ENCODE measurements around the gene RPS19.
A peak's percentile ranks its signal among the peaks of the same experiment; 100 is the strongest.
"Not testable (repeated sequence)": the region's sequence is repeated elsewhere in the genome, so short reads cannot be mapped to it uniquely, and the experiment has no call there.

Gene RPS19

DNA sequence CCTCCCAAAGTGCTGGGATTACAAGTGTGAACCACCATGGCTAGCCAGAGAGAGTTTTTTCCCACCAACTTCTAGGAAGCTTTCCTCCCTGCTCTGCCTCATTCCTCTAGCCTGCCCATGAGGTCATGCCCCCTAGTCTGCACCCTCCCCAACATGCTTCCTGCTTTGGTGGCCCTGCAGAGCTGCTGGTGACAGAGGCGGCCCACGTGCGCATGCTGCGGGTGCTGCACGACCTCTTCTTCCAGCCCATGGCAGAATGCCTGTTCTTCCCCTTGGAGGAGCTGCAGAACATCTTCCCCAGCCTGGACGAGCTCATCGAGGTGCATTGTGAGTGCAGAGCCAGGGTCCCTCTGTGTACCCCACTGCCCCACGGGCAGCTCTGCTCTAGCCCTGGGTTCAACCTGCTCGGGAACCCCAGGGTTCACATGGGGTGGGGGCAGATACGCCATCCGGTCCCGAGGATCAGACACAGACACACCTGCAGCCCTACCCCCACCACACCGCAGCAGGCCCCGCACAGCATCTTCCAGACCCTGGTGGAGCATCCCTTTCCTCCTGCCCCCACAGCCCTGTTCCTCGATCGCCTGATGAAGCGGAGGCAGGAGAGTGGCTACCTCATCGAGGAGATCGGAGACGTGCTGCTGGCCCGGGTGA lies 41.8 kb downstream of the RPS19 start:
- no peak for DNase-seq (ENCODE audit: low spot score)

DNA sequence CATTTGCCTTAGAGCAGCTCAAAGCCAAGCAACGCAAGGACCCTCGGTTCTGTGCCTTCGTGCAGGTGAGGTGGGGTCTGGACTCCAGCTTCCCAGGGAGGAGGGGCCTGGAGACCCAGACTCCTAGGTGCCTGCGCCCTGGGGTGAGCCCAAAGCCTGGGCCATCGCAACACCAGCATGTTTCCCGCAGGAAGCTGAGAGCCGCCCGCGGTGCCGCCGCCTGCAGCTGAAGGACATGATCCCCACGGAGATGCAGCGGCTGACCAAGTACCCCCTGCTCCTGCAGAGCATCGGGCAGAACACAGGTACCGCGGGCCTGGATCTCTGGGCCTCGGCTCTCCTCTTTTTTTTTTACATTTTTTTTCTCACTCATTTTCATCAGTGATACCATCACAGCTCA lies 42.5 kb downstream of the RPS19 start:
- DNase-seq (ENCODE audit: low spot score) = no peak

GRCh38 chr19:41903193-41903953 lies 43.3 kb downstream of the RPS19 start:
- no peak for DNase-seq (ENCODE audit: low spot score)

DNA sequence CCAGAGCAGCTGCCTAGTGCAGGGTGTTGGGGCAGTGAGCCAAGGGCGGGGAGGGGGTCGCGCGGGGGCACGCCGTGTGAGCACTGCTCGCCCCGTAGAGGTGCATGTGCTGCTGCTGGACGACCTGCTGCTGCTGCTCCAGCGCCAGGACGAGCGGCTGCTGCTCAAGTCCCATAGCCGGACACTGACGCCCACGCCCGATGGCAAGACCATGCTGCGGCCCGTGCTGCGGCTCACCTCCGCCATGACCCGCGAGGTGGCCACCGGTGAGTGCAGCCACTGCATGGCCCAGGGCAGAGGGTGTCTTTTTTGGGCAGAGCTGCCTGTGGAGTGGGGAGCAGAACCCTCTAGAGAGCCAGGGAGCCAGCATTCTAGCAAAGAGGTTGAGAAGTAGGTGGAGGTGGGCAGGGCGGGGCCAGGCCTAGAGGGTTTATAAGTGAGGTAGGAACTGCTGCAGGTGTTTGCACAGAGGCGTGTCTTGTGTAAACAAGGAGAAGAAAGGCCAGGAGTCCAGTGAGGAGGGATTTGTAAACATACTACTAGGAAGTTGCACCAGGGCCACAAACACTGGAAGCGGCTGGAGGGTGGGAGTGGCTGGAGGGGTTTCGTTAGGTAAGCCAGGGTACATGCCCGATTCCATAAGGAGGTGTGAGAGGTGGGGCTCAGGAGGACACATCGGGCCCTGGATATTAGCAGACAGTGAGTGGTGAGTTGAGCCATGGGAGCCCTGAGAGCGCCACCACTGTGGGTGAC lies 44.2 kb downstream of the RPS19 start:
- peak; percentile 96 for DNase-seq (ENCODE audit: low spot score)

DNA sequence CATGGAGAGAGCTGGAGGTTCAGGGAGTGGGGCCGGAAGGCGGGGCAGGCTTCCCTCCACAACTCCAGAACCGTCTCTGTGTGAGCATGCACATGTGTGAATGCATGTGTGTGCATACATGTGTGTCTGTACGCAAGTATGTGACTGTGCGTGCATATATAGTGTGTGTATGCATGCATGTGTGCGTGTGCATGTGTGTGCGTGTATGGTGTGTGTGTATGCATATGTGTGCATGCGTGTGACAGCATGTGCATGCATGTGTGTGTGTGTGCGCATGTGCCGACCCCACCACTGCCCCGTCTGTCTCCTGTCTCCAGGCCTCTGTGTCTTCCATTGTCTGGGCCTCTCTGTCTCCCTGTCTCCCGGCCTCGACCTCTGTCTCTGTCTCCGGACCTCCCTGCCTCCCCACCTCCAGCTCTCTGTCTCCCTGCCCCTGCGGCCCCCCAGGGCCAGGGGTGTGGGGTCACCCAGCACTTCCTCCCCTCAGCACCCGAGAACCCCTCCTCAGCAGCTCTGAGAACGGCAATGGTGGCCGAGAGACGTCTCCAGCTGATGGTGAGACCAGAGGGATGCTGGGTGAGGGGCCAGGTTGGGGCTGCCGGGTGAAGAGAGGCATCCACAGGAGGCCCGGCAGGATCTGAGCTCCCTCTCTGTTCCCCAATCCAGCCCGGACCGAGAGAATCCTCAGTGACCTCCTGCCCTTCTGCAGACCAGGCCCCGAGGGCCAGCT lies 45.4 kb downstream of the RPS19 start:
- DNase-seq (ENCODE audit: low spot score) = no peak

GRCh38 chr19:41906271-41906670 lies 46.2 kb downstream of the RPS19 start:
- DNase-seq (ENCODE audit: low spot score) = no peak

GRCh38 chr19:41906916-41907680 lies 47.0 kb downstream of the RPS19 start:
- DNase-seq (ENCODE audit: low spot score) = no peak

- DNase-seq (ENCODE audit: low spot score) = no peak
Observed at GRCh38 chr19:41907994-41908615, 48.0 kb downstream of the RPS19 start.

DNA sequence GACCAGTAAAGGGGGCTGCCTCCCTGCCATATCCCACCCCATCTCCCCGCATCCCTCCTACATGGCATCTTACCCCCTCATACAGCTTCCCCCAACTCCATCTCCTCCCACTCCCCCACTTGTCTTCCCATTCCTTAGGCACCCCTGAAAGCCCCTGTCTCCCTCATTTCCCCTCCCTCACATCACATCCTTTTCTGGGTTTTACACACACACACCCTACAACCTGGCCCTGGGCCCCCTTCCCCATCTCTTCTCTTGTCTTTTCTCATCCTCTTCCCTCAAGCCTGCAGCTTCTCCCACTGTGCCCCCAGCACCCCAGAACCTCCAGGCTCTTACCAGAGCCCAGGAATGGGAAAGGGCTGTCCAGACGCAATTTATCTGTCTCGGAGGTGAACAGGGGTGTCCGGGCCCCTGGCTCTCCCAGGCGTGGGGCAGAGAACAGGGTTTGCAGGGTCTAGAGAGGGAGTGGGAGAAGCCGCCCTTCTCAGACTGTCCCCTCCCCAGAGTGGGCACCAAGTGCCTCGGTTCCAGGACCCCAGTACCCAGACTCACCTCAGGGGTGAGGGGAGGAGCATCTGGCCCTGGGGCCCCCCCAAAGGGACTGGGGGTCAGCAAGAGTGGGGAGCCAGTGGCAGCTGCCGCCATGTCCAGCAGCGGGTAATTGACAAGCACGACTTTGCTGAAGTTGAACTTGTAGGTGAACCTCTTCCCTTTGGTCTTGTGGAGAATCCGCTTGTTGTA lies 48.8 kb downstream of the RPS19 start:
- DNase-seq (ENCODE audit: low spot score) = no peak

DNA sequence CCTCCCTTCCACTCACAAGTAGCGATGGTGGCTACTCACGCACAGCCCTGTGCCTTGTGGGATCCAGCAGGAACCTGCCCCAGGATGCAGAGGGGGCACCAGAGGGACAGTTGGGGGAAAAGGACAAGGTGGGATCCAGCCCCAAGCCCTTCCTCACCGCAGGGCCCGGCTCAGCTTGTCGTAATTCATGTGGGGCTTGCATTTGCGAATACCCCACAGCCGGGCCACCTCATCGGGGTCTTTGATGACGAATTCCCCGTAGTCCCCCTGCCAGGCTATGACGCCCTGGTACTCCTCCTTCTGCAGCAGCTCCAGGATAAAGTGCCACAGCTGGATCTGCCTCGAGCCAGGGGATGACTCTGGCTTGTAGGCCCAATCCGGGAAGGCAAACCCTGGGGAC lies 49.7 kb downstream of the RPS19 start:
- DNase-seq (ENCODE audit: low spot score) = no peak

GRCh38 chr19:41910240-41910991 lies 50.4 kb downstream of the RPS19 start:
- no peak for DNase-seq (ENCODE audit: low spot score)

DNA sequence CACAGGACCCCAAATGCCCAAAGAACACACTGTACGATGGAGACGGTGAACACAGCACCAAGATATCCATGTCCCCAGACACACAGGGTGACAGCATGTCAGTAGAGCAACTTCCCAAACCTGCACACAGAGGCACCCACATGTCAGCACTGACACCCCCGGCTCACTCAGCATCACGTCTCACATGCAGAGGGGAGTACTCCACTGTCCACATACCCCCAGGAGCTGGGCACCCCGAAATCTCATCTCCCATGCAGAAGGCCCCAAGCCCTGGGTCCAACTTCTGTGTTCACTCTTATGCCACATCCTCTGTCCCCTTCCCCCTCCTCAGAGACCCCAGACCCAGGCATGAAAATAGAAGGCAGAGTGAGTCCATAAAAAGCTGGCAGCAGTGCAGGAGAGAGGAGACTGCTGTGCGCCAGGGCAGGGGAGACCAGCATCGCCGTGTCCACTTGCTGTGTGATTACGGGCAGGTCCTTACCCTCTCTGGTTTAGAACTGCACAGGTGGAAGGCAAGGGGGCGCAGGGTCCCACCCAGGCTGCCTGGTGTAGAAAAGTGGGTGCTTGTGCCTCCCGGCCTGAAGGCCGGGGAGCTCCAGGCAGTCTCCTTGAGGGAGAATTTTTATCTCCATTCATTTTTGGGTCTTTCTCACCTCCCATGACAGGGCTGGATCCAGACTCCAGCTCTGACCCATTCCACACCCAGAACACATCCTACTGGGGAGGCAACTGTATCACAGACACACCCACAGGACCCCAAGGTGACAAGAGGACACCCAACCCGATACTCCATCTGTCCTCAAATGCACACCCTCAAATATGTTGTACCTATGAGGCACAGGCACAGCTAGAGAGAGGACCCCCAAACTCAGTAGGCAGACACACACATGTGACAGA lies 51.2 kb downstream of the RPS19 start:
- DNase-seq (ENCODE audit: low spot score) = no peak

DNA sequence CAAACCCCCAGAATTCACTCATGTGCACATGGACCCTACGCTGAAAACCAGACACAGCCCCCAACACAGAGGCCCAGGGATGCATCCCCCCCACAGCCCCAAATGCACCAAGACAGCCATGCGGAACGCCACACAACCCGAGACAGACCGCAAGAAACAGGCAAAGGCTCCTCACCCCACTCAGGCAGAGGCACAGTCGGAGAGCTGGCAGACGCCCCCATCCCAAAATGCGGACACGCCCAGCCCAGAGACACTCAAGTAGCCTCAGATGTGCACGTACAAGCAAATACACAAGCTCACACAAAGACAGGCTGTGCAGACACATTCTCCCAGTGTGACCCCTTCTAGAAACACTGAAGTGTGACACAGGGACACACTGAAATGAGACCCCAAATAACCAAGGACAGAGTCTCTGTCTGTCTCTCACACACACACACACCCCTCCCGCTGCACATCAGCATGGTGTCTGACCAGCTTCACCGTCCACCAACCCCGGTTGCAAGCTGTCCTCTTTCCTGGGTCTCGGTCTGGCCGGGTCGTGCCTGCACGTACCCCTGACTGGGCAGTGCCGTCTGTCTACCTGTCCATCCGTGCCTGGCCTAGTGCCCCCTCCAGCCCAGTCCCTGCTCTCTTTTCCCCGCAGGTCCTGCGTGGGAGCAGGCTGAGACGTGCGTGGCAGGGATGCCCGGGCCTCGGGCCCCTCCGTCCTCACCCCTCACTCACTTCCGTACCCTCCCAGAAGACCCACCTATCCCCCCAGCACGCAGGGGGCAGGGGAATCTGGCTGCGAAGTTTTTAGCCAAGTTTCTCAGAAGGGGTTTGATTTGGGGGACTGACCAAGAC lies 52.1 kb downstream of the RPS19 start:
- DNase-seq (ENCODE audit: low spot score) = no peak

DNA sequence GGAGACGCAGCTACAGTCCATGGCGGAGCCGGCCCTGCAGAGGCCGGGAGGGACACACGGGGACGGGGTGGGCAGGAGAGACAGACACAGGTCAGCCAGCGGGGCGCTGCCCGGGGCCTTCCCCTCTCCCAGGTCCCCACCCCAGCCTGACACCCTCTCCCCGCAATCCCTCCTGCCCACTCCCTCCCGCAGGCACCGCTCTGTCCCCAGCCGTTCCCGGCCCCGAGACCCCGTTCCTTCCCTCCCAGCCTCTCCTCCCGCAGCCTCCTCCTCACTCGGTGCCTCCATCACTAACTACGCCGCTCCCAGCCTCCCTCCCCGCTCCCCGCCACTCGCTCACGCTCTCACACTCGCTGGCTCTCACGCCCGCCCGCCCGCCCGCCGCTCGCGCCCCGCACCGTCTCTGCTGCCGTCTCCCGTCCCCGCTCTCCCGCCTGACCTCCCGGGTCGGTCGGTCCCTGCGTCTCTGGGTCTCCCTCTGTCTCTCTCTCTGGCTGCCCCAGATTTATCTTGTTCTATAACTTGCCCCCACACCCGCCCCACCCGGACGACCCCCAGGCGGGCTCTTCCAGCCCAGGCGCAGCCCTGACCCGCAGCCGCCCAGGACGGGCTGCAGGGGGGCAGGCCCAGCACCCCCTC lies 53.0 kb downstream of the RPS19 start:
- DNase-seq (ENCODE audit: low spot score) = no peak

- DNase-seq (ENCODE audit: low spot score) = no peak
Observed at GRCh38 chr19:41913538-41914423, 53.7 kb downstream of the RPS19 start.

DNA sequence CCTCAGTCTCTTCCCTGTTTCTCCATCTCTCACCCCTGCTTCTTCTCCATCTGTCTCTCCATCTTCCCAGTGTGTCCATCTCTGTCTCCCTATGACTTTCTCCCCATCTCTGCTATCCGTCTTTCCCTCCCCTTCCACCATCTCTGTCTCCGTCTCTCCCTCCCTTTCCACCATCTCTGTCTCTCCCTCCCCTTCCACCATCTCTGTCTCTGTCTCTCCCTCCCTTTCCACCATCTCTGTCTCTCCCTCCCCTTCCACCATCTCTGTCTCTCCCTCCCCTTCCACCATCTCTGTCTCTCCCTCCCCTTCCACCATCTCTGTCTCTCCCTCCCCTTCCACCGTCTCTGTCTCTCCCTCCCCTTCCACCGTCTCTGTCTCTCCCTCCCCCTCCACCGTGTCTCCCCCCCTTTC lies 54.4 kb downstream of the RPS19 start:
- not testable (repeated sequence) for DNase-seq (ENCODE audit: low spot score)

Measured in SW480 (cell line).